IMR-90 (cell line): Measurements from ENCODE around the gene STX5. TPM values are rescaled to one million over a fixed set of nuclear protein-coding genes. Genes with fewer than 3 reads are reported as not detected.

Experiments used
- ATAC-seq: fragments of 200-7000 bp; cut with Tn5 transposase; 2 replicates; pipeline ENCODE4 v1.9.1; 2020; ENCODE audit warnings: low read depth, mild to moderate bottlenecking, moderate library complexity
- BruUV-seq: library from RNA; stranded (reverse); fragments of 400-500 nt; replicated peaks from 2 replicates; lab custom pipeline; 2021; lab: Mats Ljungman, UMichigan
- CTCF ChIA-PET: fragments of 300-600 bp; formaldehyde crosslinking; extraction: SDS; loops from one replicate; lab custom pipeline; 2021; ENCODE audit warnings: antibody characterized with exemption; lab: Yijun Ruan, JAX
- POLR2A ChIA-PET: fragments of 300-600 bp; sonication (Branson Sonifier 250); formaldehyde crosslinking; loops from one replicate; lab custom pipeline; 2022; ENCODE audit warnings: antibody characterized with exemption; ENCODE audit not compliant: unreplicated experiment; lab: Charles Lee
- DNase-seq: peaks from one replicate; pipeline ENCODE4 v3.0.0; 2013
- H2AFZ ChIP-seq: replicated peaks from 2 replicates; pipeline ENCODE3; 2013; ENCODE audit warnings: low read length, mild to moderate bottlenecking; ENCODE audit not compliant: poor library complexity
- H2AK5ac ChIP-seq: 2 replicates; pipeline ENCODE4 v1.6.1; 2013; ENCODE audit warnings: low read depth, low read length, inconsistent platforms
- H2AK9ac ChIP-seq: replicated peaks from 2 replicates; pipeline ENCODE3; 2013; ENCODE audit warnings: mild to moderate bottlenecking, low read depth, low read length, moderate library complexity; ENCODE audit not compliant: poor library complexity
- H2BK120ac ChIP-seq: 2 replicates; pipeline ENCODE4 v1.6.1; 2013; ENCODE audit warnings: low read depth, low read length, inconsistent platforms
- H2BK15ac ChIP-seq: 3 replicates; pipeline ENCODE4 v1.6.1; 2013; ENCODE audit warnings: low read depth, low read length, inconsistent platforms
- H2BK20ac ChIP-seq: 2 replicates; pipeline ENCODE4 v1.6.1; 2013; ENCODE audit warnings: low read depth, mild to moderate bottlenecking, inconsistent platforms, low read length, moderate library complexity
- H2BK5ac ChIP-seq: 2 replicates; pipeline ENCODE4 v1.6.1; 2013; ENCODE audit warnings: mild to moderate bottlenecking, low read depth, low read length, inconsistent platforms; ENCODE audit not compliant: poor library complexity, severe bottlenecking
- H3K14ac ChIP-seq: replicated peaks from 2 replicates; pipeline ENCODE4 v1.6.1; 2013; ENCODE audit warnings: low read depth, low read length, inconsistent platforms
- H3K18ac ChIP-seq: 2 replicates; pipeline ENCODE4 v1.6.1; 2013; ENCODE audit warnings: low read depth, low read length, control low read depth
- H3K23ac ChIP-seq: 2 replicates; pipeline ENCODE4 v1.6.1; 2013; ENCODE audit warnings: low read depth, low read length, inconsistent platforms
- H3K27ac ChIP-seq: 2 replicates; pipeline ENCODE4 v1.5.1; 2013; ENCODE audit warnings: mild to moderate bottlenecking, control low read depth, low read length; ENCODE audit not compliant: insufficient read depth
- H3K27me3 ChIP-seq: 2 replicates; pipeline ENCODE4 v1.6.1; 2013; ENCODE audit warnings: low read length; ENCODE audit not compliant: control insufficient read depth, insufficient read depth
- H3K36me3 ChIP-seq: 2 replicates; pipeline ENCODE4 v1.6.1; 2013; ENCODE audit warnings: low read length, mixed read lengths; ENCODE audit not compliant: control insufficient read depth, insufficient read depth
- H3K4ac ChIP-seq: 2 replicates; pipeline ENCODE4 v1.6.1; 2013; ENCODE audit warnings: low read depth, low read length, inconsistent platforms
- H3K4me1 ChIP-seq: 2 replicates; pipeline ENCODE4 v1.6.1; 2013; ENCODE audit warnings: low read length, mixed read lengths; ENCODE audit not compliant: control insufficient read depth, insufficient read depth
- H3K4me2 ChIP-seq: 2 replicates; pipeline ENCODE4 v1.6.1; 2013; ENCODE audit warnings: low read depth, mild to moderate bottlenecking, control low read depth, low read length, moderate library complexity
- H3K4me3 ChIP-seq: 2 replicates; pipeline ENCODE4 v1.5.1; 2013; ENCODE audit warnings: low read depth, mild to moderate bottlenecking, control low read depth, low read length, moderate library complexity; ENCODE audit not compliant: insufficient read depth
- H3K56ac ChIP-seq: 2 replicates; pipeline ENCODE4 v1.6.1; 2013; ENCODE audit warnings: low read length, inconsistent platforms; ENCODE audit not compliant: insufficient read depth; ENCODE audit errors: extremely low read depth
- H3K79me1 ChIP-seq, 2 experiments: 2 replicates each; pipeline ENCODE4 v1.6.1; 2013; ENCODE audit warnings: low read length in 2 of 2, inconsistent platforms in 1 of 2, low read depth in 1 of 2
- H3K9ac ChIP-seq: 2 replicates; pipeline ENCODE4 v1.6.1; 2013; ENCODE audit warnings: low read depth, low read length, control low read depth
- H3K9me1 ChIP-seq: 2 replicates; pipeline ENCODE4 v1.6.1; 2013; ENCODE audit warnings: low read length, inconsistent platforms; ENCODE audit not compliant: insufficient read depth
- H3K9me3 ChIP-seq: 2 replicates; pipeline ENCODE4 v1.6.1; 2013; ENCODE audit warnings: low read length; ENCODE audit not compliant: control insufficient read depth, insufficient read depth
- H4K20me1 ChIP-seq: 2 replicates; pipeline ENCODE4 v1.6.1; 2013; ENCODE audit warnings: low read length, inconsistent platforms; ENCODE audit not compliant: insufficient read depth
- H4K5ac ChIP-seq: 2 replicates; pipeline ENCODE4 v1.6.1; 2013; ENCODE audit warnings: mild to moderate bottlenecking, low read depth, low read length, control low read depth
- H4K8ac ChIP-seq, 2 experiments: 2 replicates each; pipeline ENCODE4 v1.6.1; 2013; ENCODE audit warnings: low read depth in 2 of 2, low read length in 2 of 2, control low read depth in 1 of 2, inconsistent platforms in 1 of 2
- H4K91ac ChIP-seq: 2 replicates; pipeline ENCODE4 v1.6.1; 2013; ENCODE audit warnings: low read depth, low read length, inconsistent platforms; ENCODE audit not compliant: insufficient read depth
- CEBPB ChIP-seq: IDR thresholded peaks from 2 replicates; pipeline ENCODE4 v1.6.1; 2012; ENCODE audit warnings: low read depth, low read length, improper control_type of control experiment
- CTCF ChIP-seq: conservative IDR thresholded peaks from 2 replicates; pipeline ENCODE4 v1.5.1; 2012; ENCODE audit warnings: mild to moderate bottlenecking, low read depth, low read length, improper control_type of control experiment
- MAZ ChIP-seq: IDR thresholded peaks from 2 replicates; pipeline ENCODE4 v1.6.1; 2012; ENCODE audit warnings: low read depth, mild to moderate bottlenecking, low read length, improper control_type of control experiment, moderate library complexity, borderline replicate concordance
- MXI1 ChIP-seq: IDR thresholded peaks from 2 replicates; pipeline ENCODE4 v1.6.1; 2012; ENCODE audit warnings: low read depth, mild to moderate bottlenecking, low read length, moderate library complexity, borderline replicate concordance
- NFE2L2 ChIP-seq: fragments of 150-350 bp; IDR thresholded peaks from 2 replicates; pipeline ENCODE4 v1.6.1; 2016; ENCODE audit warnings: low read depth, mild to moderate bottlenecking, low read length
- RCOR1 ChIP-seq: IDR thresholded peaks from 2 replicates; pipeline ENCODE4 v1.6.1; 2012; ENCODE audit warnings: mild to moderate bottlenecking, low read length, improper control_type of control experiment; ENCODE audit not compliant: insufficient replicate concordance
- SMC3 ChIP-seq: fragments of 150-350 bp; IDR thresholded peaks from 2 replicates; pipeline ENCODE4 v1.6.1; 2016; ENCODE audit warnings: low read depth, mild to moderate bottlenecking, antibody characterized with exemption, low read length, moderate library complexity
- WGBS, 2 experiments: methylation state at CpG; one replicate each; pipeline versions ENCODE4 v1.1.5 to v1.1.7; 2013; ENCODE audit warnings: missing lambda C conversion rate in 2 of 2; ENCODE audit not compliant: insufficient read length in 1 of 2; ENCODE audit errors: extremely low coverage in 2 of 2; 5-methylcytosine and 5-hydroxymethylcytosine counted together
- dilution Hi-C: fragments of 300-500 bp; cut with HindIII; formaldehyde crosslinking; loops from one replicate; pipeline ENCODE4 v1.14.3; 2018; ENCODE audit warnings: low sequenced_read_pairs; ENCODE audit not compliant: unreplicated experiment
- in situ Hi-C: fragments of 300-500 bp; cut with MboI; formaldehyde crosslinking; loops from 3 replicates; pipeline ENCODE4 v1.14.3; 2019; ENCODE audit warnings: low sequenced_read_pairs, inconsistent platforms, mixed read lengths
- intact Hi-C: fragments of 100-400 bp; cut with micrococcal nuclease; formaldehyde crosslinking; loops from 2 replicates; pipeline ENCODE4 v1.10.0; 2022
- polyA plus RNA-seq, 3 experiments: library from polyadenylated mRNA; depleted of rRNA; stranded (reverse); fragments of >200 nt; gene quantifications; 2 replicates each; pipeline ENCODE4 v1.2.3, GENCODE V29; 2012; ENCODE audit warnings: low replicate concordance in 1 of 3
- total RNA-seq: library from RNA; depleted of rRNA; stranded (reverse); fragments of >200 nt; gene quantifications from 2 replicates; pipeline ENCODE4 v1.2.3, GENCODE V29; 2012

STX5 gene
- total and polyA plus RNA-seq, 2 of the 4 experiments (the other 2 are of a cell fraction): 43.1 to 49.5 TPM

- Histone ChIP-seq H3K18ac (peak overlapping the region; percentile 36; the same call in 1 of the 2 replicates), H3K4me3 (peak overlapping the region; percentile 62), H4K91ac (peak overlapping the region; percentile 87), H3K27me3 (no peaks in the 10 kb centered on the region), H2BK5ac (peak overlapping the region; percentile 74), H3K36me3 (peaks cover 28% of the 10 kb centered on the region), H3K14ac (peak overlapping the region; percentile 97), H2BK20ac (peak overlapping the region; percentile 13; the same call in 1 of the 2 replicates), H3K79me1 (peaks cover 20 to 49% of the 10 kb centered on the region in 2 experiments), H4K5ac (peak overlapping the region; percentile 15), H3K56ac (peak overlapping the region; percentile 83), H3K4ac (peak overlapping the region; percentile 91), H3K4me2 (peak overlapping the region; percentile 86), H2BK15ac (no peak overlapping the region), H4K20me1 (peaks cover 40% of the 10 kb centered on the region), H3K27ac (peak overlapping the region; percentile 75), H2AK9ac (peak overlapping the region; percentile 90), H3K9me1 (0 out of 2 replicates have a peak, but pooled peaks cover 4% of the 10 kb centered on the region), H4K8ac (peak overlapping the region; percentile 74 to 82), H3K4me1 (peaks cover 2% of the 10 kb centered on the region; the same call in 1 of the 2 replicates), H2AFZ (peak overlapping the region; percentile 94), H3K23ac (peak overlapping the region; percentile 94), H2BK120ac (peak overlapping the region; percentile 74), H3K9me3 (no peaks in the 10 kb centered on the region), H3K9ac (peak overlapping the region; percentile 88), H2AK5ac (peak overlapping the region; percentile 62)
- POLR2A ChIA-PET: interaction anchor here (0.6 to 2.5 kb wide), 3 partner anchors 15 to 129 kb away, joined by 4 to 14 read pairs (median 4); partner anchors contain the start of gene HNRNPUL2
- DNase-seq (no peak), ATAC-seq (peak; percentile 3)
- in situ Hi-C loops: loop anchor here (25.0 kb wide), 1 partner anchor 469 kb away; no protein-coding TSS in a partner anchor
- TSS peak; percentile 91 for BruUV-seq
- CTCF ChIA-PET: interaction anchor here (0.5 to 1.9 kb wide), 3 partner anchors 25 to 461 kb away, joined by 3 to 6 read pairs (median 3); partner anchors contain the start of gene SLC3A2
- intact Hi-C loops: no loop called here
- WGBS, 2 experiments: 0% methylated on average over 4 of the region's 20 CpGs; no CpG with 5 or more reads in 1 of the 2 experiments
- no peak for TF ChIP-seq CEBPB
- TF ChIP-seq MAZ: no peak
- TF ChIP-seq CTCF: no peak
- no peak for TF ChIP-seq NFE2L2
- no peak for TF ChIP-seq MXI1
- no peak for TF ChIP-seq SMC3
- TF ChIP-seq RCOR1: no peak
- dilution Hi-C loops: no loop called here
Observed at GRCh38 chr11:62856333-62856895, 24.6 kb upstream of the STX5 start.
